Astrocyte (in vitro differentiated cells and primary cell): ENCODE data around the gene PIM3.

Source experiments
- EZH2 ChIP-seq: IDR thresholded peaks from 2 replicates; pipeline ENCODE4 v1.6.1; 2012; ENCODE audit warnings: mild to moderate bottlenecking, low read length, inconsistent platforms; ENCODE audit not compliant: insufficient read depth
- TF ChIP-seq, protein P1 (sequence below): IDR thresholded peaks from 2 replicates; pipeline ENCODE4 v1.5.1; 2011; ENCODE audit warnings: low read depth, mild to moderate bottlenecking, inconsistent platforms, low read length, moderate library complexity; ENCODE audit not compliant: insufficient read depth

DNA sequence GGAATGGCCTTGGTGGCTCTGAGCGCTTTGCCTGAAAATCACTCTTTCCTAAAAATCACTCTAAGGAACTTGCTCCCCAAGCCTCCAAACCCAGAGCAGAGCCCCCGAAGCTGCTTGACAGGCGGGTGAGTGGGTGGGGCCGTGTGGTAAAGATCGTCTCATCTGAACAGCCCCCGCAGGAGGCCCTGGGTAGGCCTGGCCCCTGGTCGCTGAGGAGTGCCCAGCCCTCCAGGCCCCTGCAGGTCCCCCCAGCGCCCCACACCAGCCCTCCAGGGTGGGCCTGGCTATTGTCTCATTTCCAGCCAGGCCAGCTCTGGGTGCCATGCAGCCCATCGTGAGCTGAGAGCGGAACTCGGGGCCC is 17.2 kb upstream of the PIM3 start:
- TF ChIP-seq, protein P1, sequence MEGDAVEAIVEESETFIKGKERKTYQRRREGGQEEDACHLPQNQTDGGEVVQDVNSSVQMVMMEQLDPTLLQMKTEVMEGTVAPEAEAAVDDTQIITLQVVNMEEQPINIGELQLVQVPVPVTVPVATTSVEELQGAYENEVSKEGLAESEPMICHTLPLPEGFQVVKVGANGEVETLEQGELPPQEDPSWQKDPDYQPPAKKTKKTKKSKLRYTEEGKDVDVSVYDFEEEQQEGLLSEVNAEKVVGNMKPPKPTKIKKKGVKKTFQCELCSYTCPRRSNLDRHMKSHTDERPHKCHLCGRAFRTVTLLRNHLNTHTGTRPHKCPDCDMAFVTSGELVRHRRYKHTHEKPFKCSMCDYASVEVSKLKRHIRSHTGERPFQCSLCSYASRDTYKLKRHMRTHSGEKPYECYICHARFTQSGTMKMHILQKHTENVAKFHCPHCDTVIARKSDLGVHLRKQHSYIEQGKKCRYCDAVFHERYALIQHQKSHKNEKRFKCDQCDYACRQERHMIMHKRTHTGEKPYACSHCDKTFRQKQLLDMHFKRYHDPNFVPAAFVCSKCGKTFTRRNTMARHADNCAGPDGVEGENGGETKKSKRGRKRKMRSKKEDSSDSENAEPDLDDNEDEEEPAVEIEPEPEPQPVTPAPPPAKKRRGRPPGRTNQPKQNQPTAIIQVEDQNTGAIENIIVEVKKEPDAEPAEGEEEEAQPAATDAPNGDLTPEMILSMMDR, result no peak
- TF ChIP-seq EZH2, result no peak
